ENCODE results near the gene NIPBL.
"Not testable (repeated sequence)": the region's sequence is repeated elsewhere in the genome, so short reads cannot be mapped to it uniquely, and the experiment has no call there.

Gene NIPBL

DNA sequence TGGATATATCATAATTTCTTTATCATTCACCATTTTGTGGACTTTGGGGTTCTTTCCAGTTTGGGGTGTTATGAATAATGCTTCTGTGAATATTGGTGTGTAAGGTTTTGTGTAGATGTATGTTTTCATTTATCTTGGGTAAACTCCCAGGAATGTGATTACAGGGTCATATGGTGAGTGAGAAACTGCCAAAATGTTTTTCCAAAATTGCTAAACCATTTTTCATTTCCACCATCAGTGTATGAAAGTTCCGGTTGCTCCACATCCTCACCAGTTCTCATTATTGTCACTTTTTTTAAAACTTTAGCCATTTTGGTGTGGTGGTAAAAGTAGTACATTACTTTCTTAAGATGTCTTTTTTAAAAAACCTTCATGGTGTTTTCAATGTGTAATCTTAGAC lies 152.9 kb downstream of the NIPBL start:
- DNase-seq (ENCODE audit: low read depth): no peak

DNA sequence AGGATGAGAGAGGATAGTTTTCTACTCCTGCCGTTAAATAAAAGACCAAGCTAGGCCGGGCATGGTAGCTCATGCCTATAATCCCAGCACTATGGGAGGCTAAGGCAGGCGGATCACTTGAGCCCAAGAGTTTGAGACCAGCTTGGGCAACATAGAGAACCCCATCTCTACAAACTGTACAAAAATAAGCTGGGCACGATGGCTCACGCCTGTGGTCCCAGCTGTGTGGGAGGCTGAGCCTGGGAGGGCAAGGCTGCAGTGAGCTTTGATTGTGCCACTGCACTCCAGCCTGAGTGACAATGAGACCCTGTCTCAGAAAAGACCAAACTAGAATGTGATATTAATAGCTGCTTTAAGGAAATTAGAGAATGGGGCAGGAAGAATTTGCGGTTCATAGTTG lies 158.4 kb downstream of the NIPBL start:
- DNase-seq (ENCODE audit: low read depth): no peak

DNA sequence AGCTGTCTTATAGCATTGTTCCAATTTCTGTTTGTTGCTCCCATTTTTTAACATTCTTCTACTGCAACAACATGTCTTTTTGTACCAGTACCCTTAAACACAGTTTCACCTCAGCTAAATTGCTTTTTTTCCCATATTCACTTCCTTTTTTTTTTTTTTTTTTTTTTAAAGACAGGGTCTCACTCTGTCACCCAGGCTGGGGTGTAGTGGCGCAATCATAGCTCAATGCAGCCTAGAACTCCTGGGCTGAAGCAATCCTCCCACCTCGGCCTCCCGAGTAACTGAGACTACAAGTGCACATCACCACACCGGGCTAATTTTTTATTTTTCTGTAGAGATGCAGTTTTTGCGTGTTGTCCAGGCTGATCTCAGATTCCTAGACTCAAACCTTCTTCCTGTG lies 161.3 kb downstream of the NIPBL start:
- DNase-seq (ENCODE audit: low read depth): no peak

DNA sequence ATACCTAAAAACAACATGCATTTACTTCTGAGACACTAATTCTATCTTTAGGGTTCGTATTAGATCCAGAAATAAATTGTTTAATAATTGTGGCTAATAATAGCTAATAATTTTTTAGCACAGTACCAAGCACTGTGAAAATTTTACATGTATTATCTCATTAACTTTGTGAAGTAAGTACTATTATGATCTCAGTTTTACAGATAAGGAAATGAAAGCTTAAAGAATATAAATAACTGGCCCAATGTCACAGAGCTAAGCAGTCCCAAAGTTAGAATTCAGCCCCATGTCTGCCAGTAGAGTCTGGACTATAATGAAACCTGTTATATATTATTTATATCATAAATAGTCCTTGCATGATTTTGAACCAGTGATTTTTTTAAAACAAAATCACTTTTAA lies 163.3 kb downstream of the NIPBL start:
- DNase-seq (ENCODE audit: low read depth): no peak

DNA sequence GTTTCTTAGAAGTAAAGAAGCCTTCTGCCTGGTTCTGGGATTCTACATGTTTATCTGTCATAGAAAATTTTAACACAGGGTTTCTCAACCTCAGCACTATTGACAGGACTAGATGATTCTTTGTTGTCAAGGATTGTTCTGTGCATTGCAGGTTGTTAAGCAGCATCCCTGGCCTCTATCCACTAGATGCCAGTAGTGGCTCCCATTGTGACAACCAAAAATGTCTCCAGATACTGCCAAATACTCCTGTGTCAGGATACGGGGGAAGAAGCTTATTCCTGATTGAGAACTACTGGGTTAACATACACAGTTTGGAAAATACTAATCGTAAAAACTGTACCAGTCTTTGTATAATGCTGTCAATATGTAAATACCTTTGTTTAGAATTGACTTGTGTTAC lies 167.1 kb downstream of the NIPBL start:
- no peak for DNase-seq (ENCODE audit: low read depth)

DNA sequence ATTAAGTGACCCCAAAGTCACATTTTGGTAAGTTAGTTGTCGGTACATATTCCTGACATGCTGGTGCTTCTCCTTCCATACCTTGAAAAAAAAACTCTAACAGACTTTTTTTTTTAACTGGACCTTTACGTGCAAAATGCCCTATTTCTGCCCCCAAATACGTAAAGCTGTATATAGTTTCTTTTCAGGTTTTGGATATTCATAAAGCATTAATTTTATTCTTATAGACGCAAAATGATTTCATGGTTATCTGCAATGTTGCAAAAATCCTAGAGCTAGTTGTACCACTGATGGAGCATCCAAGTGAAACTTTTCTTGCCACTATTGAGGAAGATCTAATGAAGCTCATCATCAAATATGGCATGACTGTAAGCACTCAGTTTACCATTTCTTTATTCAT lies 167.6 kb downstream of the NIPBL start:
- no peak for DNase-seq (ENCODE audit: low read depth)

DNA sequence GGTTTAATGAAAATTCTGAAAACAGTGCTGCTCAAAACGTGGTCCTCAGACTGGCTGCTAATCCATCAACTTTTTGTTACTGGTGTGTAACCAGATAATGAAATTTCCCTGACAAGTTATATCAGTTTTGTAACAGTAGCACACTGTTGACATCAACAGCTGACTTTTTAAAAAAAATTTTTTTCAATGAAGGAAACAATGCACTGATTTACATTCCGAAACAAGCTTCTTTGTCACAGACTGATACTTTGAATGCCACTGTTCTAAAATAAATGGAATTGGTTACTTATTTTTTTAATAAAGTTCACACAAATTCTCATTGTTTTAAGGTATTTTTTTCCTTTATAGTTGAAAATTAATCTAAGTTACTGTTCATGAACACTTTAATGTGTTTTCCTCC lies 169.1 kb downstream of the NIPBL start:
- DNase-seq (ENCODE audit: low read depth): no peak

DNA sequence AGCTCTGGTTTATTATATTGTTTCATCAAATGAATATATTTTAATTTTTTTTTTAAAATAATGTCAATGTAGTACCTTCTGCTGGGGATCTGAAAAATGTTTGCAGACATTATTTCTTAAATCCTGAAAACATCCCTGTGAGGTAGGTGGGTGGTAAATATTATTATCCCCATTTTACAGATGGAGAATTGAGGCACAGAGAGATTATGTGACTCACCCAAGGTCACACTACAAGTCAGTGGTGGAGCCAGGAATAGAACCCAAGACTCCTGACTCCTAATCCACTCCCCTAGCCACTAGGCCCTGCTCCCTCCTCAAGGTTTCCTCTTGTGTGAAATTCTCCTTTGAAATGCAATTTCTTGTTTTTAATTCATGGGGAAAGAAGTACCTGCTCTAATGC lies 171.4 kb downstream of the NIPBL start:
- no peak for DNase-seq (ENCODE audit: low read depth)

DNA sequence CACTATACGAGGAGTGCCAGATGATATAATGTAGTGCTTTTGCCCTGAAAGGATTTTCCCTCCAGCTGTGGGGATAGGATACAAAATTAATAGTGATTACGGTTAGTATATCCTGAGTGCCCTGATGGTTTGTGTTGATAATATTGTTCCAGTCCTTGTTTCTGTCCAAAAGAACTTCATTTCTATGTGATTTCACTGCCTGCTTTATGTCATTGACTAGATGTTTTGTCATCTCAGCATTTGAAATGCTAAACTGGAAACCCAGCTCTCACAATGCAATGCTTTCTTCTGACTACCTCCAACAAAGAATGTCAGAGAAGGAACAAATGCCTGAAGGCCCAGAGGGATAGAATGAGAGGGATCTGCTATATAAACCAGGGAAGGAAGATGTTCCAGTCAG lies 177.8 kb downstream of the NIPBL start:
- no peak for DNase-seq (ENCODE audit: low read depth)

DNA sequence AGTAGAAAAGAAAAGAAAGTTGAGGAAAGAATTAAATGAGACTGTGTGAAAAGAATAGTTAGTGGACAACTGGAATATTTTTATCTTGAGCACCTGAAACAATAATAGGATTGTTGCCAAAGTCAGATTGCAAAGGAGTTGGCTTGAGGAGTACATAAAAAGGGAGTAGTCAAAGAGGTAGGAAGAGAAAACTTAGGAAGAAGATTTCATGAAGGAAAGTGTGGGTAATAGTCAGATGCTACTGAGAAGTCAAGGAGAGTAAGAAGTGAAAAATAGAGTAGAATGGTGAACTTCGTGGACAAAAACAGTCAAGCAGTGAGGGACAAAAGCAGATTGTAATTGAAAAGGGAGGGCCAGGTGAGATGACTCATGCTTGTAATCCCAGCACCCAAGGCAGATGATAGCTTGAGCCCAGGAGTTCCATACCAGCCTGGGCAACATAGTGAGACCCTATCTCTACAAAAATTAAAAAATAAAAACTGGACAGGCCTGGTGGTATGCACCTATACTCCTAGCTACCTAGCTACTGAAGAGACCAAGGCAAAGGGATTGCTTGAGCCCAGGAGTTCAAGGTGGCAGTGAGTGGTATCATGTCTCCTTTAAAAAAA lies 178.9 kb downstream of the NIPBL start:
- DNase-seq (ENCODE audit: low read depth): no peak

DNA sequence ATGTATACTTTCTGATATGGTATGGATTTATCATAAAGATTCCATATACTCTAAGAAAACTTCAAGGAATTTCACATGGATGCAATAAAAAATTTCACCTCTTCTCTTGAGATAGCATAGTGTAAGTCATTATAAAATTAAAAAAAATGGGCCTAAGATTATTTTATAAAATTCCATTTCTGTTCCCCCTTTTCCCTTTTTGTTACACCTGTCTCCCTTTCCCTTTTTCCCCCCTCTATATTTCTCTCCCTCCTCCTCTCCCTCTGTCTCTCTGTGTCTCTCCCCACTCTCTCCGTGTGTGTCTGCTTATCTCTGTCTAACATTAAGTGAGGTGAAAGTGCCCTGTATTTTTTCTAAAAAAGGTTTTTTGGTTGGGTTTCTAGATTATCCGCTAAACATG lies 180.2 kb downstream of the NIPBL start:
- DNase-seq (ENCODE audit: low read depth): no peak

DNA sequence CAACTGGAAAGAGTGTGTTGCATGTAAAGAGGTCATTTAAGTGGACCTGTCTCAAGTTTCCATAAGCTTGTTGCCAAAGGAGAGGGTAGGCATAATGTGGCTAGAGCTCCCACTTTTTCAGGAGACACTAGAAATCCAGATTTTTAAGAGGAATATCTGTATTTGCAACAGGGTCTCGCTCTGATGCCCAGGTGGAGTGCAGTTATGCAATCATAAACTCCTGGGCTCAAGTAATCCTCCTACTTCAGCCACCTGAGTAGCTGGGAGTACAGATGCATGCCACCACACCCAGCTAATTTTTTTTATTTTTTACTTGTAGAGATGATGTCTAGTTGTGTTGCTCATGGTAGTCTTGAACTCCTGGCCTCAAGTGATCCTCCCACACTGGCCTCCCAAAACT lies 183.5 kb downstream of the NIPBL start:
- no peak for DNase-seq (ENCODE audit: low read depth)

DNA sequence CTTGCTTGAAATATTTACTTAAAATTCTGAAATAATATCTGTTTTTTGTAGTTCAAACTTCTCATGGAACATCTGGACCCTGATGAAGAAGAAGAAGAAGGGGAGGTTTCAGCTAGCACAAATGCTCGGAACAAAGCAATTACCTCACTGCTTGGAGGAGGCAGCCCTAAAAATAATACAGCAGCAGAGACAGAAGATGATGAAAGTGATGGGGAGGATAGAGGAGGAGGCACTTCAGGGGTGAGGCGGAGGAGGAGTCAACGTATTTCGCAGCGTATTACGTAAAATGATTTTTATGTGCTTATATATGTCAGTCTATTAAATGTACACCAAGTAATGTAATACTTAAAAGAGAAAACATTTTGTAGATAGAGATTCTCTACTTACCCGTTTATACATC lies 187.2 kb downstream of the NIPBL start:
- no peak for DNase-seq (ENCODE audit: low read depth)

DNA sequence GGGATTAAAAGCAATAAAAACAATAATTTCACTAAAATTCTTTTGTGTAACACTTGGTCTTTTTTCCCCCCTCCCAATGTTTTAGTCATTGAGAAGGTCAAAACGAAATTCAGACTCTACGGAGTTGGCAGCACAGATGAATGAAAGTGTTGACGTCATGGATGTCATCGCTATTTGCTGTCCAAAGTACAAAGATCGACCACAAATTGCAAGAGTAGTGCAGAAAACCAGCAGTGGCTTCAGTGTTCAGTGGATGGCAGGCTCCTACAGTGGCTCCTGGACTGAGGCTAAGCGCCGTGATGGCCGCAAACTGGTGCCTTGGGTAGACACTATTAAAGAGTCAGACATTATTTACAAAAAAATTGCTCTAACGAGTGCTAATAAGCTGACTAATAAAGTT lies 187.9 kb downstream of the NIPBL start:
- DNase-seq (ENCODE audit: low read depth): no peak

DNA sequence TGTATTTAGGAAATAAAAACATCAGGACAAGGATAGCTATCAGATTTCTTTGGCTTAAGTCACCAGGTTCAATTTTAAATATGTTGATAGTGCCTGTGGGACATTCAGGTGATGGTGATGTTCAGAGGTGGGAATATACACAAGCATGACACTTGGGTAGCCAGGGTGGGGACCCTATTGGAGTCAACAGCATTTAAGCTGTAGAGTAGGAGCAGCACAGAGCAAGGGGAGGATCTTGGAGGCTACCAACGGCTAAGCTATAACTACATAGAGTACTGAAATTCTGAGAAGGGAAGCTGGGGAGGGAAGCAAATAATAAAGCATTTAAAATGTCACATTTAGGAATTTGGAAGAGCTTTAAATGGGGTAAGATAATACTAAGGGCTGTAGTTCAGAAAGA lies 194.9 kb downstream of the NIPBL start:
- no peak for DNase-seq (ENCODE audit: low read depth)

DNA sequence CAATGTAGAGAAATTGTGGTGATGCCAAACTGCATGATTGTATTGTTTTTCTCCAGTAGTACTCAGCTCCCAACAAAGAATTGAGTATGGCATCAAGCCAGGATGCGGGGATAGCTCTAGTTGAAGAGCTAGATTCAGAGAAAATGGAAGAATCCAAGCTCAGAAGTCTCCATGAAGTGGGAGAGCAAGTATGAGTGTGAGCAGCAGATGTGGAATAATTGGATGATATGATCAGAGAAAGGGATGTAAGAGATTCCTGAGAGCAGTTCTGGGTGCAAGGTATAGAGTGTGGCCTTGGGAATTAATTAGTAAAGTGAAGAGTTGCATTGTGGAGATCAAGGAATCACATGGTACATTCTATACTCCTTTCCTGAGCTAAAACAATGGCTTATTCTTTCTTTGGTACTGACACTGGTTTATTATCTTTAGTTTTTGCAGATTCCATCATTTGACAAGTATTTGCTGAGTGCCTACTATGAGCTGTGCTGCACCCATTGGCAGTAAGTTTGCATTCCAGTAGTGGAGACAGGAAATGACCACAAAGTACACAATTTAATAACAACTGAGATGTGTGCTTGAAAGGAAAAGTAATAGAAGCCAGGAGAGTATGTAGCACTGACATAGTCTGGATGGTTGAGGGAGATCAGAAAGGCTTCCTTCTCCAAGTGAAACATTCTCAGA lies 195.5 kb downstream of the NIPBL start:
- no peak for DNase-seq (ENCODE audit: low read depth)

DNA sequence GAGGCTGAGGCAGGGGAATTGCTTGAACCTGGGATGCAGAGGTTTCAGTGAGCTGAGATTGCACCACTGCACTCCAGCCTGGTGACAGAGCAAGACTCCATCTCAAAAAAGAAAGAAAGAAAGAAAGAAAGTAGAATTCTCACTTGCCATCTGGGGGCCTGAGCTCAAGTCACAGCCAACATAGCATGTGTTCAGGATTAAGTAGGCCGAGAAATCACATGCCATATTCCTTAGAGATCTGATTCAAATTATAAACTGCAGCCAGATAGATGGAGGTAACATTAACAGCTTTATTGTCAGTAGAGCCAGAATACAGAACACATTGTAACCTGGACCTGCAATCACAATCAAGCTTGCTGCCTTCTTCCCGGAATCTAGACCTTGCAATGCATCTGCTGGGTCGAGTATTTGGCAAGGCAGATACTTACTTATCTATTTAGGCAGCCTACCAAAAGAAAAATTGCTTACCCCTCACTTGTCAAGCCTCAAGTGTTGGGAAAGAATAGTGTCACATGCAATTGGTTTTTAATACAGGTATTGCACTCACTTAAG lies 198.9 kb downstream of the NIPBL start:
- DNase-seq (ENCODE audit: low read depth): no peak

DNA sequence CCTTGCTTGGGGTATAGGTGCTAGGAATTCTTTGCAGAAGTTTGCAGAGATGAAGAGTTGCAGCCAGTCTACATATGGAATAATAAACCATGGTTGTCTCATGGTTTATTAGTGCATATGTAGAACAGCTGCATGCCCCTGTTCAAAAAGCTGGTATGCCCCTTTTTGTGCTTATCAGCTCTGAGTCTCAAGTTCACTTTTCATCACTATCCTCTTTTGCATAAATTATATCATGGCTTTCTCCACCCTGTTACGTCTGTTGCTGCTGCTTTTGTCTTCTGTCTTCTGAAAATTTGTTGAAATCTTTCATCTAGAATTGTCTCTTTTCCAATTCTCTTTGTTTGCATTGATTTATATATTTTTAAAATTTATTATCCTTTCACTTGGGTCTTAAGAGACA lies 200.6 kb downstream of the NIPBL start:
- DNase-seq (ENCODE audit: low read depth): no peak

DNA sequence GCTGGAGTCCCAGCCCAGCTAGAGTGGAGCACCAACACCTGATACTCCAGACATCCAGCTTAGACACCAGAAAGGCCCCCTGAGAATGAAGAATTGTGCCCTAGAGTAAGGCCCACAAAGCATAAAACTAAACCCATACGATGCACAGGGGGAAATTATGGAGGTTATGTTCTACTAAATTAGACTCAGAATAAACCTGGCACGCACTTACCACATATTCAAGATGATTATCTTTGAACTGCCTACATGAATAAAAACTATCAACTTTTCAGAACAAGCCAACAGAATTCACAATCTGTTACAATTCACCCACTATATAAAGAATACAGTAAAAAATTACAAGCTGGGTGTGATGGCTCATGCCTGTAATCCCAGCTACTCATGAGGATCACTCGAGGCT lies 204.1 kb downstream of the NIPBL start:
- no peak for DNase-seq (ENCODE audit: low read depth)

DNA sequence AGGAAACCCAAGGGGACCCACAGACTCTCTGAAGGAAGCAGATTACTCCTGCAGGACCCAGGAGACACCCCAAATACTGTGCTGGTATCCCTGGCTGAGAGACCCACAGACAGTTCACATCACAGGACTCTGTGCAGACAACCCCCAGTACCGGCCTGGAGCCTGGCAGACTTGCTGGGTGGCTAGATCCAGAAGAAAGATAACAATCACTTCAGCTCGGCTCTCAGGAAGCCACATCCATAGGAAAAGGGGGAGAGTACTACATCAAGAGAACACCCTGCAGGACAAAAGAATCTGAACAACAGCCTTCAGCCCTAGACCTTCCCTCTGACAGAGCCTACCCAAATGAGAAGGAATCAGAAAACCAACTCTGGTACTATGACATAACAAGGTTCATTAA lies 206.4 kb downstream of the NIPBL start:
- not testable (repeated sequence) for DNase-seq (ENCODE audit: low read depth)

DNA sequence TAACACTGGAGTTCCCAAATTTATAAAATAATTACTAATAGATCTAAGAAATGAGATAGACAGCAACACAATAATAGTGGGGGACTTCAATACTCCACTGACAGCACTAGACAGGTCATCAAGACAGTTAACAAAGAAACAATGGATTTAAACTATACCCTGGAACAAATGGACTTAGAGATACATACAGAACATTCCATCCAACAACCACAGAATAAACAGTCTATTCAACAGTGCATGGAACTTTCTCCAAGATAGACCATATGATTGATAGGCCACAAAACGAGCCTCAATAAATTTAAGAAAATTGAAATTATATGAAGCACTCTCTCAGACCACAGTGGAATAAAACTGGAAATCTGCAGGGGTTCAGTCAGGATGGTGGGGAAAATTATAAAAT lies 209.5 kb downstream of the NIPBL start:
- not testable (repeated sequence) for DNase-seq (ENCODE audit: low read depth)

DNA sequence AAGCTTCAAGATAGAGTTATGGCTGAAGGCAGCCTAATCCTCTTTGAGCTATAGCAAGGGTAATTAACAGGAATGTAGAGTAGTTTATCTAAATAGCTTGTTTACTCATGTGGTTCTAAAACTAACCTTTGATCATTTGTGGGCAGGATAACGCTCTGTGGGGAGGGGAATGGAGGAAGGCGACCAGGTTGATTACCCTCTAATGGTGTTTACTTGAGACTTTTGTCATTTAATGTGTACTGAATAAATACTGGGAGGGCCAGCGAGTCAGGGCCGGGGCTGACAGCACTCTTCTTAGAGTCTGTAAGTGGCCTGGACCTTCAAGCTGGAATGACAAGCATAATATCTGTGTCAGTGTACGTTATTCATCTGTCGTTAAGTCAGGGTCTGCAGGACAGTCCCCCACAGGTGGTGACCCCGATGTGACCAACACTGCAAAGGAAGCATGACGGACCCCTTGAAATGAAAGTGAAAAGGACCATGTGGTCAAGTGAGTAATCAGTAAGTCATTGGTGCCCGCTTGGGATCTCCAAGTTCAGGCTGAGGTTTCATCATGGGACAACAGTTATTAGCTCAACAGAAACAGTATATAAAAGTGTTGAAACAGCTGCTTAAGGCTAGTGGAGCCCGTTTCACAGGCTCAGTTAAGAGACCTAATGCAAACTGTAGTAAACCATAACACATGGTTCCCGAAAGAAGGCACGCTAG lies 210.1 kb downstream of the NIPBL start:
- no peak for DNase-seq (ENCODE audit: low read depth)

DNA sequence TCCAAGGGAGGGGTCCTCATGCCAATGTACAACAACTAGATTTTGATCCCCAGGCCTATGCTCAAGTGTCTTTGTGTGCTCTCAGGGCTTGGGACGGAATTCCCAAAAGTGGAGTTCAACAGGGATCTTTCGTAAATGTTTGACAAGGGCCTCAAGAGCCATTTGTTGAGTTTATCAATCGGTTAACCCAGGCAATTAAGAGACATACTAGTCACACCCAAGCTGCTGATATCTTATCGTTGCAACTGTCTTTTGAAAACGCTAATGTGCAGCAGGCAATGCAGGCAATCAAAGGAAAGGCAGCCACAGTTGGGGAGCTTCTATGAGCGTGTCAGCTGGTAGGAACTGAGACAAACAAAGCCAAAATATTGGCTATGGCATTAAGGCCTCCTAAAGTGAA lies 211.4 kb downstream of the NIPBL start:
- no peak for DNase-seq (ENCODE audit: low read depth)

Measured in T follicular helper cell (primary cell).